Stimulated activated CD8-positive, alpha-beta memory T cell treated with anti-CD3 and anti-CD28 coated beads, Interleukin-15, amount 100 ng/mL, for 1 hour (primary cell): ENCODE data around the gene LIMK1.
"Not testable (repeated sequence)": the region's sequence is repeated elsewhere in the genome, so short reads cannot be mapped to it uniquely, and the experiment has no call there.

ENCODE experiments used
- DNase-seq: peaks from one replicate; pipeline ENCODE4 v3.0.0-alpha.2; 2020; ENCODE audit warnings: low read depth

Gene LIMK1

GRCh38 chr7:74083117-74083876, at the start of gene LIMK1:
Gene LIMK1 (plus strand): TSS chr7:74083804. CDS start chr7:74083991, 187 bp downstream.
- peak; percentile 60 for DNase-seq

- DNase-seq: no peak
These were observed 46.0 kb upstream of the LIMK1 start for GRCh38 chr7:74037609-74038008.

- DNase-seq: no peak
These were observed 45.2 kb upstream of the LIMK1 start for GRCh38 chr7:74038194-74038961.

- no peak for DNase-seq
These were observed 44.3 kb upstream of the LIMK1 start for GRCh38 chr7:74039337-74039736.

GRCh38 chr7:74040101-74040790, 43.4 kb upstream of the LIMK1 start:
- DNase-seq: no peak

GRCh38 chr7:74040791-74041520, 42.6 kb upstream of the LIMK1 start:
- DNase-seq: no peak

- no peak for DNase-seq
These were observed 40.7 kb upstream of the LIMK1 start for GRCh38 chr7:74042746-74043522.

- no peak for DNase-seq
These were observed 40.1 kb upstream of the LIMK1 start for GRCh38 chr7:74043523-74043951.

- no peak for DNase-seq
These were observed 38.9 kb upstream of the LIMK1 start for GRCh38 chr7:74044366-74045350.

GRCh38 chr7:74046581-74046980, 37.0 kb upstream of the LIMK1 start:
- DNase-seq: not testable (repeated sequence)

- DNase-seq: no peak
These were observed 35.7 kb upstream of the LIMK1 start for GRCh38 chr7:74047804-74048380.

- DNase-seq: no peak
These were observed 34.5 kb upstream of the LIMK1 start for GRCh38 chr7:74048999-74049599.

- no peak for DNase-seq
These were observed 33.4 kb upstream of the LIMK1 start for GRCh38 chr7:74049997-74050798.

- no peak for DNase-seq
These were observed 32.4 kb upstream of the LIMK1 start for GRCh38 chr7:74051193-74051592.

GRCh38 chr7:74051629-74052410, 31.8 kb upstream of the LIMK1 start:
- DNase-seq: no peak

- DNase-seq: no peak
These were observed 31.0 kb upstream of the LIMK1 start for GRCh38 chr7:74052628-74053027.

GRCh38 chr7:74053589-74054186, 29.9 kb upstream of the LIMK1 start:
- no peak for DNase-seq
